GM19438 (cell line): ENCODE data around the gene SAMM50.

ENCODE experiments used
- ATAC-seq: cut with Tn5 transposase; IDR thresholded peaks from one replicate; pipeline ENCODE4 v1.9.1; 2021; ENCODE audit warnings: low read depth; ENCODE audit not compliant: unreplicated experiment

SAMM50 gene

GRCh38 chr22:43955040-43955882 is at the start of gene SAMM50:
SAMM50 (plus strand) TSS chr22:43955442; CDS start chr22:43955578, 136 bp downstream.
- peak; percentile 92 for ATAC-seq

- no peak for ATAC-seq
Observed at GRCh38 chr22:43905681-43906080, 49.6 kb upstream of the SAMM50 start.

- no peak for ATAC-seq
Observed at GRCh38 chr22:43909708-43910107, 45.5 kb upstream of the SAMM50 start.

- ATAC-seq: no peak
Observed at GRCh38 chr22:43910178-43910695, 45.0 kb upstream of the SAMM50 start.

GRCh38 chr22:43911351-43911750 is 43.9 kb upstream of the SAMM50 start:
- ATAC-seq: no peak

- ATAC-seq: no peak
Observed at GRCh38 chr22:43917521-43917920, 37.7 kb upstream of the SAMM50 start.

GRCh38 chr22:43919106-43919973 is 35.9 kb upstream of the SAMM50 start:
- ATAC-seq: no peak

GRCh38 chr22:43921370-43921769 is 33.9 kb upstream of the SAMM50 start:
- ATAC-seq: no peak

- no peak for ATAC-seq
Observed at GRCh38 chr22:43922123-43922522, 33.1 kb upstream of the SAMM50 start.

- ATAC-seq: no peak
Observed at GRCh38 chr22:43923191-43923590, 32.1 kb upstream of the SAMM50 start.

GRCh38 chr22:43923631-43924464 is 31.4 kb upstream of the SAMM50 start, which contains the start of gene PNPLA3:
PNPLA3 (plus strand) TSS chr22:43923805; CDS start chr22:43923912, 107 bp downstream.
- no peak for ATAC-seq

GRCh38 chr22:43924877-43925276 is 30.4 kb upstream of the SAMM50 start:
- ATAC-seq: no peak

- no peak for ATAC-seq
Observed at GRCh38 chr22:43925433-43926348, 29.6 kb upstream of the SAMM50 start.

- ATAC-seq: no peak
Observed at GRCh38 chr22:43926349-43926710, 28.9 kb upstream of the SAMM50 start.

- ATAC-seq: no peak
Observed at GRCh38 chr22:43928468-43928867, 26.8 kb upstream of the SAMM50 start.

GRCh38 chr22:43928908-43929307 is 26.3 kb upstream of the SAMM50 start:
- ATAC-seq: no peak

- ATAC-seq: no peak
Observed at GRCh38 chr22:43931771-43932170, 23.5 kb upstream of the SAMM50 start.

- no peak for ATAC-seq
Observed at GRCh38 chr22:43941449-43941848, 13.8 kb upstream of the SAMM50 start.

- no peak for ATAC-seq
Observed at GRCh38 chr22:43944670-43945430, 10.4 kb upstream of the SAMM50 start.
